ENCODE measurements around the gene NGFR.
A peak's percentile ranks its signal among the peaks of the same experiment; 100 is the strongest.
"Not testable (repeated sequence)": the region's sequence is repeated elsewhere in the genome, so short reads cannot be mapped to it uniquely, and the experiment has no call there.

Gene NGFR

GRCh38 chr17:49496183-49496866 lies 1.2 kb downstream of the NGFR start:
- peak; percentile 84 for DNase-seq (ENCODE audit: low spot score)

GRCh38 chr17:49496867-49497147 lies 1.7 kb downstream of the NGFR start:
- no peak for DNase-seq (ENCODE audit: low spot score)

GRCh38 chr17:49497148-49498028 lies 2.3 kb downstream of the NGFR start:
- DNase-seq (ENCODE audit: low spot score) = no peak

- no peak for DNase-seq (ENCODE audit: low spot score)
These were observed 3.0 kb downstream of the NGFR start for GRCh38 chr17:49498029-49498615.

- DNase-seq (ENCODE audit: low spot score) = no peak
These were observed 6.4 kb downstream of the NGFR start for GRCh38 chr17:49501496-49501895.

GRCh38 chr17:49502254-49502653 lies 7.2 kb downstream of the NGFR start:
- no peak for DNase-seq (ENCODE audit: low spot score)

- DNase-seq (ENCODE audit: low spot score) = not testable (repeated sequence)
These were observed 7.6 kb downstream of the NGFR start for GRCh38 chr17:49502680-49503079.

GRCh38 chr17:49504369-49504768 lies 9.3 kb downstream of the NGFR start:
- no peak for DNase-seq (ENCODE audit: low spot score)

- DNase-seq (ENCODE audit: low spot score) = no peak
These were observed 10.8 kb downstream of the NGFR start for GRCh38 chr17:49505854-49506253.

- DNase-seq (ENCODE audit: low spot score) = no peak
These were observed 11.2 kb downstream of the NGFR start for GRCh38 chr17:49506282-49506681.

GRCh38 chr17:49508061-49508865 lies 13.2 kb downstream of the NGFR start:
- DNase-seq (ENCODE audit: low spot score) = no peak

GRCh38 chr17:49508866-49509587 lies 13.9 kb downstream of the NGFR start:
- no peak for DNase-seq (ENCODE audit: low spot score)

- DNase-seq (ENCODE audit: low spot score) = no peak
These were observed 14.5 kb downstream of the NGFR start for GRCh38 chr17:49509588-49509917.

- DNase-seq (ENCODE audit: low spot score) = no peak
These were observed 15.1 kb downstream of the NGFR start for GRCh38 chr17:49510059-49510719.

GRCh38 chr17:49510720-49511110 lies 15.6 kb downstream of the NGFR start:
- no peak for DNase-seq (ENCODE audit: low spot score)

- no peak for DNase-seq (ENCODE audit: low spot score)
These were observed 16.7 kb downstream of the NGFR start for GRCh38 chr17:49511810-49512209.

- DNase-seq (ENCODE audit: low spot score) = no peak
These were observed 17.4 kb downstream of the NGFR start for GRCh38 chr17:49512296-49513043.

GRCh38 chr17:49513044-49513395 lies 17.9 kb downstream of the NGFR start:
- no peak for DNase-seq (ENCODE audit: low spot score)

GRCh38 chr17:49513641-49514040 lies 18.5 kb downstream of the NGFR start:
- DNase-seq (ENCODE audit: low spot score) = no peak

- no peak for DNase-seq (ENCODE audit: low spot score)
These were observed 19.1 kb downstream of the NGFR start for GRCh38 chr17:49514071-49514721.
